ENCODE data around the gene RNF225.
A peak's percentile ranks its signal among the peaks of the same experiment; 100 is the strongest.

RNF225 gene

DNA sequence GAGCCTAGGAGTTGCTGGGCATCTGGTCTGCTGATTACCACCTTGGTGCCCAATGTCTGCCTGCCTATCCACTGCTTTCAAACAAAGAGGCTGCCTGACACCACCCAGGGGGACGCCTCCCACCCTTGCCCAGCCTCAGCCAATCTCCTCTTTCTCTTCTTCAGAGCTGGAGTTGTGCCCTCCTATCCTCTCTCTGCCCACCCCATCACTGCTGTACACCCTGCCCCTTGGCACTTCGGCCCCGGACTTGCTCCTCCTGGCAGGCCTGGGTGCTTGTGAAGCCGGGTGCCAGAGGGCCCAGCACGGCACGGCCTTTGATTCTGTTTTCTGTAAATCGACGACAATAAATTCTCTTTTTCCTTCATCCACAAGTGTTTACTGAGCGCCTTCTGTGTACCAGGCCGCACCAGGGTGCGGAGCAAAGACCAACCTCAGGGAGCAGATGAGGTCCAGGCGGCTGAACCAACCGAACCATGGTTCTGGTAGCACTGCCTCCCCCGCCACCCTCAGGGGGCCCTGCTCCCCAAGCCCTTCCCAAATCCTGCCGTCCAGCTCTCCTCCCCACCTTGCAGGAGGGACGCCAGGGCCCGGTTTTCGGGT lies 5.0 kb downstream of the RNF225 start:
- Histone ChIP-seq H3K27me3 (ENCODE audit: insufficient read depth, low read length, poor library complexity, severe bottlenecking) (no peaks in the 10 kb centered on the region), H3F3A (ENCODE audit: low read depth) (peaks cover 6% of the 10 kb centered on the region; the same call in 1 of the 2 replicates), H3K4me3 (ENCODE audit: low read length, poor library complexity, severe bottlenecking) (peak overlapping the region; percentile 61), H2AFZ (ENCODE audit: low read length) (peak overlapping the region; percentile 66; the same call in 1 of the 2 replicates), H3K79me2 (ENCODE audit: insufficient read depth, low read length) (no peaks in the 10 kb centered on the region), H3K4me1 (ENCODE audit: insufficient read depth, low read length, poor library complexity, severe bottlenecking) (peaks cover 12% of the 10 kb centered on the region), H3K9me3 (ENCODE audit: insufficient read depth, low read depth, low read length) (no peaks in the 10 kb centered on the region), H3K36me3 (ENCODE audit: insufficient read depth, low read length) (no peaks in the 10 kb centered on the region), H3K9me2 (replicated peaks; ENCODE audit: low read depth, low read length) (no peaks in the 10 kb centered on the region), H3K4me2 (ENCODE audit: low read depth, low read length, poor library complexity, severe bottlenecking) (peak overlapping the region; percentile 68), H3K9ac (ENCODE audit: low read depth, low read length, poor library complexity, severe bottlenecking) (peak overlapping the region; percentile 49), H4K20me1 (ENCODE audit: insufficient read depth, low read length, poor library complexity, severe bottlenecking) (no peaks in the 10 kb centered on the region)
- TF ChIP-seq EZH2phosphoT487 (IDR thresholded peaks at IDR 0.05; ENCODE audit: borderline replicate concordance), result no peak
- TF ChIP-seq, protein P1, sequence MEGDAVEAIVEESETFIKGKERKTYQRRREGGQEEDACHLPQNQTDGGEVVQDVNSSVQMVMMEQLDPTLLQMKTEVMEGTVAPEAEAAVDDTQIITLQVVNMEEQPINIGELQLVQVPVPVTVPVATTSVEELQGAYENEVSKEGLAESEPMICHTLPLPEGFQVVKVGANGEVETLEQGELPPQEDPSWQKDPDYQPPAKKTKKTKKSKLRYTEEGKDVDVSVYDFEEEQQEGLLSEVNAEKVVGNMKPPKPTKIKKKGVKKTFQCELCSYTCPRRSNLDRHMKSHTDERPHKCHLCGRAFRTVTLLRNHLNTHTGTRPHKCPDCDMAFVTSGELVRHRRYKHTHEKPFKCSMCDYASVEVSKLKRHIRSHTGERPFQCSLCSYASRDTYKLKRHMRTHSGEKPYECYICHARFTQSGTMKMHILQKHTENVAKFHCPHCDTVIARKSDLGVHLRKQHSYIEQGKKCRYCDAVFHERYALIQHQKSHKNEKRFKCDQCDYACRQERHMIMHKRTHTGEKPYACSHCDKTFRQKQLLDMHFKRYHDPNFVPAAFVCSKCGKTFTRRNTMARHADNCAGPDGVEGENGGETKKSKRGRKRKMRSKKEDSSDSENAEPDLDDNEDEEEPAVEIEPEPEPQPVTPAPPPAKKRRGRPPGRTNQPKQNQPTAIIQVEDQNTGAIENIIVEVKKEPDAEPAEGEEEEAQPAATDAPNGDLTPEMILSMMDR (conservative IDR thresholded peaks at IDR 0.05; ENCODE audit: low read length), result no peak

DNA sequence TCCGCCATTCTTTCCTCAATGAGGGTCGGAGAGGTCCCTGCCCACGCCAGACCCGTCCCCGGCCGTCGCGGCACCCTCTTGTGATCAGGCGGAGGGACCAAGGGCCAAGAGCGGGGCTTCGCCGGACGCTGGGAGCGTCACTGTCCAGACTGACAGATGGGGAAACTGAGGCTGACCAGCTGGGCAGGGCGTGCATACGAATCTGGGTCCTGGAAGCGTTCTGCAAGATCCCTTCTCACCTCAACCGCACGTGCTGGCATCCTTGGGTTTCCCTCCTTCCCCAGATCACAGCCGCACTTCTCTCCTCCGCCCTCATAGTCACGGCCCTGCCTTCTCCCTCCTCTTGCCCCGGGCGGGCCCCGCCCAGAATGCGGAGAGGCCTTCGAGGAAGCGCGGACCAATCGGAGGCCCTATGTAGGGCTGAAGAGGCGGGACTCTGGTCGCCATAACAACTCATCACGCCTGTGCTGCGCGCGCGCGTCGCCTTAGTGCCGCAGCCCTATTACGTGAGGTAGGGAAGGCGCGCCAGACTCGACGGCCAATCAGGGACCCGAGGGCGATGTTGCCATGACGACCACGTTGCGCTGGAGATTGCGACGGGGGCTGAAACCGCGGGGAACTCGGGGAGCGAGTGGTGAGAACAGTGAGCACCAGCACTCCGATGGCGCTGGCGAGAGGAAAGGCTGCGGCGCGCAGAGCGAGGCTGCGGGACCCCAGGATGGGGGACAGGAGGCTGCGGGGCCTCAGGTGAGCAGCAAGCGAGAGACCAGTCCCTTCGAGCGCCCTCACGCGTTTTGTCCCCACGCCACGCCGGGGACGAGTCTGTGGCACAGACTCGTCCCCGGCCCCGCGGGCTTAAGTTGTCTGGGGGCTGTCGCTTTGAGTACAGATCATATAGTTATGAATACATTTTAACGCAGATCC lies 5.7 kb downstream of the RNF225 start:
- Histone ChIP-seq H3K9me2 (replicated peaks; ENCODE audit: low read depth, low read length) (no peaks in the 10 kb centered on the region), H3F3A (ENCODE audit: low read depth) (peaks cover 6% of the 10 kb centered on the region; the same call in 1 of the 2 replicates), H3K36me3 (ENCODE audit: insufficient read depth, low read length) (no peaks in the 10 kb centered on the region), H2AFZ (ENCODE audit: low read length) (peak overlapping the region; percentile 80), H3K27me3 (ENCODE audit: insufficient read depth, low read length, poor library complexity, severe bottlenecking) (no peaks in the 10 kb centered on the region), H4K20me1 (ENCODE audit: insufficient read depth, low read length, poor library complexity, severe bottlenecking) (no peaks in the 10 kb centered on the region), H3K79me2 (ENCODE audit: insufficient read depth, low read length) (no peaks in the 10 kb centered on the region), H3K4me3 (ENCODE audit: low read length, poor library complexity, severe bottlenecking) (peak overlapping the region; percentile 74), H3K9me3 (ENCODE audit: insufficient read depth, low read depth, low read length) (no peaks in the 10 kb centered on the region), H3K4me2 (ENCODE audit: low read depth, low read length, poor library complexity, severe bottlenecking) (peak overlapping the region; percentile 69), H3K9ac (ENCODE audit: low read depth, low read length, poor library complexity, severe bottlenecking) (peak overlapping the region; percentile 52), H3K4me1 (ENCODE audit: insufficient read depth, low read length, poor library complexity, severe bottlenecking) (peaks cover 12% of the 10 kb centered on the region)
- no peak for TF ChIP-seq EZH2phosphoT487 (IDR thresholded peaks at IDR 0.05; ENCODE audit: borderline replicate concordance)
- TF ChIP-seq, protein P1 (conservative IDR thresholded peaks at IDR 0.05; ENCODE audit: low read length), result no peak

DNA sequence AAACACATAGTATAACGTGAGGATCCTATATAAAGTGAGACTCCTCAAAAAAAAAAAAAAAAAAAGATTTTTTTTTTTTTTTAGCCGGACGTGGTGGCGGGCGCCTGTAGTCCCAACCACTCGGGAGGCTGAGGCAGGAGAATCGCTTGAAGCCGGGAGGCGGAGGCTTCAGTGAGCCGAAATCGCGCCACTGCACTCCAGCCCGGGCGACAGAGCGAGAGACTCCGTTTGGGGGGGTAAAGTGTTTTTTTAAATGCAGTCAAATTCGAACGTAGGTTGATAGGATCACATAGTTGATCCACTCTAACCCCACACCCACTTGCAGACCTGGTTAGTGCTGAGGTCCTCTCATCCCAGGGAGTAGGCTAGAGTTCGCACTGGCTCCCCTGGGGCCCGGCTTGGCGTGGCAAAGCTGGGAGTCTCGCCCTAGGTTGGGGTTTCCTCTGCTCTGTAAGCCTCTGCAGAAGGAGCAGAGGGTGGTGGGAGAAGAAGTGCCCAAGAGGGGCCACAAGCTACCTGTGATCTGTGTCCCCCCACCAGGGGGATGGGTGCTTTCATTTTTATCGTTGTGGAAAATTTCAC lies 6.5 kb downstream of the RNF225 start:
- Histone ChIP-seq H3F3A (ENCODE audit: low read depth) (peaks cover 6% of the 10 kb centered on the region; the same call in 1 of the 2 replicates), H3K4me2 (ENCODE audit: low read depth, low read length, poor library complexity, severe bottlenecking) (peak overlapping the region; percentile 69), H3K4me3 (ENCODE audit: low read length, poor library complexity, severe bottlenecking) (peak overlapping the region; percentile 74), H3K9me2 (replicated peaks; ENCODE audit: low read depth, low read length) (no peaks in the 10 kb centered on the region), H3K4me1 (ENCODE audit: insufficient read depth, low read length, poor library complexity, severe bottlenecking) (peaks cover 17% of the 10 kb centered on the region), H3K9me3 (ENCODE audit: insufficient read depth, low read depth, low read length) (no peaks in the 10 kb centered on the region), H3K27me3 (ENCODE audit: insufficient read depth, low read length, poor library complexity, severe bottlenecking) (no peaks in the 10 kb centered on the region), H2AFZ (ENCODE audit: low read length) (peak overlapping the region; percentile 80; the same call in 1 of the 2 replicates), H3K9ac (ENCODE audit: low read depth, low read length, poor library complexity, severe bottlenecking) (peak overlapping the region; percentile 52), H3K79me2 (ENCODE audit: insufficient read depth, low read length) (no peaks in the 10 kb centered on the region), H4K20me1 (ENCODE audit: insufficient read depth, low read length, poor library complexity, severe bottlenecking) (no peaks in the 10 kb centered on the region), H3K36me3 (ENCODE audit: insufficient read depth, low read length) (no peaks in the 10 kb centered on the region)
- TF ChIP-seq, protein P1 (conservative IDR thresholded peaks at IDR 0.05; ENCODE audit: low read length), result no peak
- TF ChIP-seq EZH2phosphoT487 (IDR thresholded peaks at IDR 0.05; ENCODE audit: borderline replicate concordance), result no peak
